ENCODE measurements around the gene LRRC74A.

DNA sequence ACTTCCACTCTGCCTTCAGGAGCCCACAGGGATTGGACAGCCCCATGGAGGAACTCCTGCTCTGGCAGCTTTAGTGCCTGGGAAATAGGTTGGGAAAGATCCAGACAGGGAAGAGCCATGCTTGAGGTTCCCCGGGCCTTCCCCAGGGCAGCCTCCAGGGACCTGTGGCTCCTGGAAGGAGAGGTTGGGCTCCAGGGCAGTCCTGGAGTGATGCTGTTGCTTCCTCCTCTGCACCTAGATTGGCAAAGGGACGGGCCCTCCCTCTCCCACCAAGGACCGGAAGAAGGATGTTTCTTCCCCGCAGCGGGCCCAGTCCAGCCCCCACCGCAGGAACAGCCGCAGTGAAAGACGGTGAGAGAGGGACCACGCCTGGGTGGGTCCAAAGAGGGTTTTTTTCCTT, 48.5 kb upstream of the LRRC74A start:
- TF ChIP-seq, protein P1, sequence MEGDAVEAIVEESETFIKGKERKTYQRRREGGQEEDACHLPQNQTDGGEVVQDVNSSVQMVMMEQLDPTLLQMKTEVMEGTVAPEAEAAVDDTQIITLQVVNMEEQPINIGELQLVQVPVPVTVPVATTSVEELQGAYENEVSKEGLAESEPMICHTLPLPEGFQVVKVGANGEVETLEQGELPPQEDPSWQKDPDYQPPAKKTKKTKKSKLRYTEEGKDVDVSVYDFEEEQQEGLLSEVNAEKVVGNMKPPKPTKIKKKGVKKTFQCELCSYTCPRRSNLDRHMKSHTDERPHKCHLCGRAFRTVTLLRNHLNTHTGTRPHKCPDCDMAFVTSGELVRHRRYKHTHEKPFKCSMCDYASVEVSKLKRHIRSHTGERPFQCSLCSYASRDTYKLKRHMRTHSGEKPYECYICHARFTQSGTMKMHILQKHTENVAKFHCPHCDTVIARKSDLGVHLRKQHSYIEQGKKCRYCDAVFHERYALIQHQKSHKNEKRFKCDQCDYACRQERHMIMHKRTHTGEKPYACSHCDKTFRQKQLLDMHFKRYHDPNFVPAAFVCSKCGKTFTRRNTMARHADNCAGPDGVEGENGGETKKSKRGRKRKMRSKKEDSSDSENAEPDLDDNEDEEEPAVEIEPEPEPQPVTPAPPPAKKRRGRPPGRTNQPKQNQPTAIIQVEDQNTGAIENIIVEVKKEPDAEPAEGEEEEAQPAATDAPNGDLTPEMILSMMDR (conservative IDR thresholded peaks at IDR 0.05; ENCODE audit: low read depth, low read length): no peak
- no peak for TF ChIP-seq POLR2A (IDR thresholded peaks at IDR 0.05; ENCODE audit: low read depth, low read length)
- no peak for TF ChIP-seq MAZ (IDR thresholded peaks at IDR 0.05; ENCODE audit: borderline replicate concordance, low read depth, low read length)
- no peak for TF ChIP-seq MAFK (IDR thresholded peaks at IDR 0.05; ENCODE audit: low read depth, low read length)
- no peak for TF ChIP-seq FOS (IDR thresholded peaks at IDR 0.05; ENCODE audit: low read depth, low read length)
- no peak for TF ChIP-seq RAD21 (IDR thresholded peaks at IDR 0.05; ENCODE audit: low read length)
- TF ChIP-seq BHLHE40 (IDR thresholded peaks at IDR 0.05; ENCODE audit: low read depth, low read length): no peak
- TF ChIP-seq, protein P2, sequence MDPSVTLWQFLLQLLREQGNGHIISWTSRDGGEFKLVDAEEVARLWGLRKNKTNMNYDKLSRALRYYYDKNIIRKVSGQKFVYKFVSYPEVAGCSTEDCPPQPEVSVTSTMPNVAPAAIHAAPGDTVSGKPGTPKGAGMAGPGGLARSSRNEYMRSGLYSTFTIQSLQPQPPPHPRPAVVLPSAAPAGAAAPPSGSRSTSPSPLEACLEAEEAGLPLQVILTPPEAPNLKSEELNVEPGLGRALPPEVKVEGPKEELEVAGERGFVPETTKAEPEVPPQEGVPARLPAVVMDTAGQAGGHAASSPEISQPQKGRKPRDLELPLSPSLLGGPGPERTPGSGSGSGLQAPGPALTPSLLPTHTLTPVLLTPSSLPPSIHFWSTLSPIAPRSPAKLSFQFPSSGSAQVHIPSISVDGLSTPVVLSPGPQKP (IDR thresholded peaks at IDR 0.05; ENCODE audit: borderline replicate concordance, low read depth, low read length): no peak

Measured in IMR-90 (cell line).